ENCODE results near the gene RSPRY1. TPM values are rescaled to one million over a fixed set of nuclear protein-coding genes. Genes with fewer than 3 reads are reported as not detected.

Gene RSPRY1
- total RNA-seq, 2 donors from 2014 or later: 33.7 to 51.0 TPM

GRCh38 chr16:57165483-57165882 is 20.6 kb upstream of the RSPRY1 start:
- intact Hi-C loops (cut with DNase I): loop anchor here (5.0 kb wide), 1 partner anchor 203 kb away; the partner anchor contains the start of gene CETP
- peaks cover 11% of the 10 kb centered on the region for H3K36me3 ChIP-seq
- H3K9me3 ChIP-seq: no peaks in the 10 kb centered on the region
- H3K27ac ChIP-seq: no peak overlapping the region
- no peaks in the 10 kb centered on the region for H3K4me1 ChIP-seq
- no peak overlapping the region for H3K4me3 ChIP-seq
- no peak for DNase-seq
- no peak overlapping the region for H3K9ac ChIP-seq (ENCODE audit: low read depth in 2 of 2, low read length in 2 of 2)
- H3K27me3 ChIP-seq: no peaks in the 10 kb centered on the region
- TF ChIP-seq CTCF (IDR thresholded peaks at IDR 0.05): no peak

GRCh38 chr16:57165938-57166337 is 20.2 kb upstream of the RSPRY1 start:
- H3K4me3 ChIP-seq: no peak overlapping the region
- H3K27ac ChIP-seq: no peak overlapping the region
- H3K9ac ChIP-seq (ENCODE audit: low read depth in 2 of 2, low read length in 2 of 2): no peak overlapping the region
- peaks cover 11% of the 10 kb centered on the region for H3K36me3 ChIP-seq
- H3K27me3 ChIP-seq: no peaks in the 10 kb centered on the region
- intact Hi-C loops (cut with DNase I): loop anchor here (5.0 kb wide), 1 partner anchor 204 kb away; the partner anchor contains the start of gene CETP
- H3K9me3 ChIP-seq: no peaks in the 10 kb centered on the region
- no peaks in the 10 kb centered on the region for H3K4me1 ChIP-seq
- DNase-seq: no peak
- TF ChIP-seq CTCF (IDR thresholded peaks at IDR 0.05): no peak

GRCh38 chr16:57166451-57166850 is 19.7 kb upstream of the RSPRY1 start:
- no peak for TF ChIP-seq CTCF (IDR thresholded peaks at IDR 0.05)
- no peak for DNase-seq
- Histone ChIP-seq H3K9ac (ENCODE audit: low read depth in 2 of 2, low read length in 2 of 2) (no peak overlapping the region), H3K27ac (no peak overlapping the region), H3K36me3 (peaks cover 11% of the 10 kb centered on the region), H3K27me3 (no peaks in the 10 kb centered on the region), H3K4me1 (no peaks in the 10 kb centered on the region), H3K9me3 (no peaks in the 10 kb centered on the region), H3K4me3 (no peak overlapping the region)
- intact Hi-C loops (cut with DNase I): loop anchor here (5.0 kb wide), 1 partner anchor 204 kb away; the partner anchor contains the start of gene CETP

- no peak overlapping the region for H3K4me3 ChIP-seq
- intact Hi-C loops (cut with DNase I): loop anchor here (5.0 kb wide), 1 partner anchor 205 kb away; the partner anchor contains the start of gene CETP
- no peaks in the 10 kb centered on the region for H3K9me3 ChIP-seq
- no peak overlapping the region for H3K27ac ChIP-seq
- no peaks in the 10 kb centered on the region for H3K4me1 ChIP-seq
- H3K36me3 ChIP-seq: peaks cover 11% of the 10 kb centered on the region
- H3K27me3 ChIP-seq: no peaks in the 10 kb centered on the region
- no peak for TF ChIP-seq CTCF (IDR thresholded peaks at IDR 0.05)
- H3K9ac ChIP-seq (ENCODE audit: low read depth in 2 of 2, low read length in 2 of 2): no peak overlapping the region
- no peak for DNase-seq
These were observed 19.2 kb upstream of the RSPRY1 start for GRCh38 chr16:57166951-57167350.

GRCh38 chr16:57167538-57167937 is 18.6 kb upstream of the RSPRY1 start:
- Histone ChIP-seq H3K9ac (ENCODE audit: low read depth in 2 of 2, low read length in 2 of 2) (no peak overlapping the region), H3K9me3 (no peaks in the 10 kb centered on the region), H3K27ac (no peak overlapping the region), H3K36me3 (peaks cover 11% of the 10 kb centered on the region), H3K4me3 (no peak overlapping the region), H3K4me1 (no peaks in the 10 kb centered on the region), H3K27me3 (no peaks in the 10 kb centered on the region)
- intact Hi-C loops (cut with DNase I): loop anchor here (5.0 kb wide), 1 partner anchor 205 kb away; the partner anchor contains the start of gene CETP
- DNase-seq: no peak
- no peak for TF ChIP-seq CTCF (IDR thresholded peaks at IDR 0.05)
